HL-60 (cell line): ENCODE data around the gene CERS4.
"Not testable (repeated sequence)": the region's sequence is repeated elsewhere in the genome, so short reads cannot be mapped to it uniquely, and the experiment has no call there.

Experiments
- DNase-seq, 2 experiments: peaks; one replicate each; pipeline ENCODE4 v3.0.0-alpha.2; 2010 to 2020; ENCODE audit warnings: low read depth in 1 of 2, low spot score in 1 of 2
- H3K27ac ChIP-seq: fragments of 250-450 bp; sonication (Bioruptor Pico); replicated peaks from 2 replicates; pipeline ENCODE4 v1.5.1; 2020; ENCODE audit warnings: mild to moderate bottlenecking, moderate library complexity
- H3K27me3 ChIP-seq: fragments of 250-450 bp; sonication (Bioruptor Pico); 2 replicates; pipeline ENCODE4 v1.5.1; 2021; ENCODE audit warnings: mild to moderate bottlenecking, moderate library complexity; ENCODE audit not compliant: insufficient read depth, poor library complexity, severe bottlenecking
- H3K4me3 ChIP-seq: replicated peaks from 2 replicates; pipeline ENCODE4 v1.5.1; 2011; ENCODE audit warnings: mild to moderate bottlenecking, control low read depth, low read length; ENCODE audit not compliant: insufficient read depth
- GABPA ChIP-seq: IDR thresholded peaks from 2 replicates; pipeline ENCODE4 v1.6.1; 2012; ENCODE audit warnings: low read depth
- POLR2AphosphoS5 ChIP-seq: IDR thresholded peaks from 2 replicates; pipeline ENCODE4 v1.6.1; 2012; ENCODE audit warnings: low read depth
- SPI1 ChIP-seq: IDR thresholded peaks from 2 replicates; pipeline ENCODE4 v1.6.1; 2012; ENCODE audit warnings: low read depth, mild to moderate bottlenecking, borderline replicate concordance
- TF ChIP-seq, protein P1 (sequence below): IDR thresholded peaks from 2 replicates; pipeline ENCODE4 v1.6.1; 2012; ENCODE audit warnings: low read depth; ENCODE audit not compliant: insufficient replicate concordance
- TF ChIP-seq, protein P2 (sequence below): IDR thresholded peaks from one replicate; pipeline ENCODE4 v1.5.1; 2011; ENCODE audit warnings: low read length, control low read depth, inconsistent platforms; ENCODE audit not compliant: insufficient read depth

CERS4 gene

DNA sequence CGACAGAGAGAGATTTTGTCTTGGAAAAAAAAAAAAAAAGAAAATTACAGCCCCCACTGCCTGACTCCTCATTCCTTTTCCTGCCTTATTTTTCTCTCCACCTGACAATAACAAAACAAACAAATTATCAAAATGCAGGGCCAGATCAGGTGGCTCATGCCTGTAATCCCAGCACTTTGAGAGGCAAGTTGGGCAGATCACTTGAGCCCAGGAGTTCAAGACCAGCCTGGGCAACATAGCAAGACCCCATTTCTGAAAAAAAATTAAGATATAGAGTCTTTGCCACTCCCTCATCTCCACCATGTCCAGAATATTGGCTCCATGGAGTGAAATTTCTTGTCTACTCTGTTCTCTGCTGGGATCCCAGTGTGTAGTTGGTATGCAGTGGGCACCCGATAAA lies 7.2 kb downstream of the CERS4 start:
- no peak for TF ChIP-seq POLR2AphosphoS5
- TF ChIP-seq SPI1 = no peak
- TF ChIP-seq, protein P1, sequence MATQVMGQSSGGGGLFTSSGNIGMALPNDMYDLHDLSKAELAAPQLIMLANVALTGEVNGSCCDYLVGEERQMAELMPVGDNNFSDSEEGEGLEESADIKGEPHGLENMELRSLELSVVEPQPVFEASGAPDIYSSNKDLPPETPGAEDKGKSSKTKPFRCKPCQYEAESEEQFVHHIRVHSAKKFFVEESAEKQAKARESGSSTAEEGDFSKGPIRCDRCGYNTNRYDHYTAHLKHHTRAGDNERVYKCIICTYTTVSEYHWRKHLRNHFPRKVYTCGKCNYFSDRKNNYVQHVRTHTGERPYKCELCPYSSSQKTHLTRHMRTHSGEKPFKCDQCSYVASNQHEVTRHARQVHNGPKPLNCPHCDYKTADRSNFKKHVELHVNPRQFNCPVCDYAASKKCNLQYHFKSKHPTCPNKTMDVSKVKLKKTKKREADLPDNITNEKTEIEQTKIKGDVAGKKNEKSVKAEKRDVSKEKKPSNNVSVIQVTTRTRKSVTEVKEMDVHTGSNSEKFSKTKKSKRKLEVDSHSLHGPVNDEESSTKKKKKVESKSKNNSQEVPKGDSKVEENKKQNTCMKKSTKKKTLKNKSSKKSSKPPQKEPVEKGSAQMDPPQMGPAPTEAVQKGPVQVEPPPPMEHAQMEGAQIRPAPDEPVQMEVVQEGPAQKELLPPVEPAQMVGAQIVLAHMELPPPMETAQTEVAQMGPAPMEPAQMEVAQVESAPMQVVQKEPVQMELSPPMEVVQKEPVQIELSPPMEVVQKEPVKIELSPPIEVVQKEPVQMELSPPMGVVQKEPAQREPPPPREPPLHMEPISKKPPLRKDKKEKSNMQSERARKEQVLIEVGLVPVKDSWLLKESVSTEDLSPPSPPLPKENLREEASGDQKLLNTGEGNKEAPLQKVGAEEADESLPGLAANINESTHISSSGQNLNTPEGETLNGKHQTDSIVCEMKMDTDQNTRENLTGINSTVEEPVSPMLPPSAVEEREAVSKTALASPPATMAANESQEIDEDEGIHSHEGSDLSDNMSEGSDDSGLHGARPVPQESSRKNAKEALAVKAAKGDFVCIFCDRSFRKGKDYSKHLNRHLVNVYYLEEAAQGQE = no peak

GRCh38 chr19:8218127-8218526 lies 9.0 kb downstream of the CERS4 start:
- H3K4me3 ChIP-seq, DNase-seq, H3K27me3 ChIP-seq, H3K27ac ChIP-seq: not testable (repeated sequence)

More for the DNA sequence above, 7.2 kb downstream of the CERS4 start:
- no peaks in the 10 kb centered on the region for H3K27me3 ChIP-seq
- no peak overlapping the region for H3K4me3 ChIP-seq
- no peak overlapping the region for H3K27ac ChIP-seq
- no peak for DNase-seq

- TF ChIP-seq GABPA = no peak
- TF ChIP-seq, protein P2, sequence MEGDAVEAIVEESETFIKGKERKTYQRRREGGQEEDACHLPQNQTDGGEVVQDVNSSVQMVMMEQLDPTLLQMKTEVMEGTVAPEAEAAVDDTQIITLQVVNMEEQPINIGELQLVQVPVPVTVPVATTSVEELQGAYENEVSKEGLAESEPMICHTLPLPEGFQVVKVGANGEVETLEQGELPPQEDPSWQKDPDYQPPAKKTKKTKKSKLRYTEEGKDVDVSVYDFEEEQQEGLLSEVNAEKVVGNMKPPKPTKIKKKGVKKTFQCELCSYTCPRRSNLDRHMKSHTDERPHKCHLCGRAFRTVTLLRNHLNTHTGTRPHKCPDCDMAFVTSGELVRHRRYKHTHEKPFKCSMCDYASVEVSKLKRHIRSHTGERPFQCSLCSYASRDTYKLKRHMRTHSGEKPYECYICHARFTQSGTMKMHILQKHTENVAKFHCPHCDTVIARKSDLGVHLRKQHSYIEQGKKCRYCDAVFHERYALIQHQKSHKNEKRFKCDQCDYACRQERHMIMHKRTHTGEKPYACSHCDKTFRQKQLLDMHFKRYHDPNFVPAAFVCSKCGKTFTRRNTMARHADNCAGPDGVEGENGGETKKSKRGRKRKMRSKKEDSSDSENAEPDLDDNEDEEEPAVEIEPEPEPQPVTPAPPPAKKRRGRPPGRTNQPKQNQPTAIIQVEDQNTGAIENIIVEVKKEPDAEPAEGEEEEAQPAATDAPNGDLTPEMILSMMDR = no peak
- H3K27ac ChIP-seq = no peak overlapping the region
- DNase-seq = no peak
- H3K4me3 ChIP-seq = no peak overlapping the region
- H3K27me3 ChIP-seq = no peaks in the 10 kb centered on the region
Observed at GRCh38 chr19:8220481-8220880, 11.3 kb downstream of the CERS4 start.

DNA sequence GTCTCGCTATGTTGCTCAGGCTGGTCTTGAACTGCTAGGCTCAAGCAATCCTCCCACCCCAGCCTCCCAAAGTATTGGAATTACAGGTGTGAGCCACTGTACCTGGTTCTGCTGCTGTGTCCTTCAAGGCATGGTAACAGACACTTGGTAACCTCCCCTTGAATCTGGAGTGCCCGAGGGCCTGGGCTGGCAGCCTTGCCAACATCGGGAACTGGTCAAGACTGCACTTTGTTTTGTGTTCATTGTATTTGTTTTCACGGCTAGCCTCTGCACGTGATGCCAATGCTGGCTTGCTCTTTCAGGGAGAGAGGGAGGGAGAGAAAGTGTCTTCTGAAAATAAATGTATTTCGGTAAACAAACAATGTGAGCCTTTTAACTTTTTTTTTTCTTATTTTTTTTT lies 12.0 kb downstream of the CERS4 start:
- no peak for DNase-seq

DNA sequence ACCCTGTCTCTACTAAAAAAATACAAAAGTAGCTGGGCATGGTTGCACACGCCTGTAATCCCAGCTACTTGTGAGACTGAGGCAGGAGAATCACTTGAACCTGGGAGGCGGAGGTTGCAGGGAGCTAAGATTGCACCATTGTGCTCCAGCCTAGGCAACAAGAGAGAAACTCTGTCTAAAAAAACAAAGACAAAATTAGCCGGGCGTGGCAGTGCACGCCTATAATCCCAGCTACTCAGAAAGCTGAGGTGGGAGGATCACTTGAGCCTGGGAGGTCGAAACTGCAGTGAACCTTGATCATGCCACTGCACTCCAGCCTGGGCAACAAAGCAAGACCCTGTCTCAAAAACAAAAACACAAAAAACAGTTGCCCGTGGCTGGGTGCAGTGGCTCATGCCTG lies 14.3 kb downstream of the CERS4 start:
- H3K27ac ChIP-seq, H3K27me3 ChIP-seq, H3K4me3 ChIP-seq, DNase-seq: not testable (repeated sequence)

More for the DNA sequence above, 12.0 kb downstream of the CERS4 start:
- Histone ChIP-seq H3K4me3 (no peak overlapping the region), H3K27ac (no peak overlapping the region), H3K27me3 (no peaks in the 10 kb centered on the region)
- no peak for TF ChIP-seq POLR2AphosphoS5
- TF ChIP-seq GABPA = no peak
- TF ChIP-seq, protein P1 = no peak
- TF ChIP-seq SPI1 = no peak
- TF ChIP-seq, protein P2 = no peak
